Uterus (tissue), 4 donors: ENCODE data around the gene SLAMF9. TPM values are rescaled to one million over a fixed set of nuclear protein-coding genes. Genes with fewer than 3 reads are reported as not detected.

Experiments
- DNase-seq, 2 donors: peaks; one replicate each; pipeline ENCODE4 v3.0.0-alpha.2; 2019 to 2020
- H3K27ac ChIP-seq, 2 donors: fragments of 200-600 bp; sonication (generic); 1 replicate in 1 of 2; 2 replicates in 1 of 2; pipeline ENCODE4 v1.5.1; 2016 to 2018
- H3K27me3 ChIP-seq, 2 donors: fragments of 200-600 bp; sonication (generic); one replicate each; pipeline ENCODE4 v1.5.1; 2018 to 2019; ENCODE audit warnings: control low read depth in 1 of 2
- H3K36me3 ChIP-seq, 2 donors: fragments of 200-600 bp; sonication (generic); one replicate each; pipeline ENCODE4 v1.5.1; 2019; ENCODE audit warnings: control low read depth in 1 of 2
- H3K4me1 ChIP-seq, 2 donors: fragments of 200-600 bp; sonication (generic); one replicate each; pipeline ENCODE4 v1.5.1; 2018 to 2019; ENCODE audit warnings: control low read depth in 1 of 2
- H3K4me3 ChIP-seq, 2 donors: fragments of 200-600 bp; sonication (generic); 1 replicate in 1 of 2; 2 replicates in 1 of 2; pipeline ENCODE4 v1.5.1; 2018 to 2019; ENCODE audit warnings: mild to moderate bottlenecking in 1 of 2
- H3K9me3 ChIP-seq, 2 donors: fragments of 200-600 bp; sonication (generic); one replicate each; pipeline ENCODE4 v1.5.1; 2019; ENCODE audit warnings: control low read depth in 1 of 2
- CTCF ChIP-seq, 4 experiments: fragments of 200-600 bp in 2 of 4; fragments of 450-650 bp in 2 of 4; sonication (generic) in 2 of 4; IDR thresholded peaks; one replicate each; pipeline ENCODE4 v1.5.1; 2016 to 2019; ENCODE audit warnings: antibody characterized with exemption in 4 of 4, mild to moderate bottlenecking in 2 of 4, moderate library complexity in 1 of 4
- POLR2A ChIP-seq, 2 donors: fragments of 450-650 bp; IDR thresholded peaks; one replicate each; pipeline ENCODE4 v1.6.1; 2016; ENCODE audit warnings: antibody characterized with exemption in 2 of 2, mild to moderate bottlenecking in 1 of 2, moderate library complexity in 1 of 2
- intact Hi-C: fragments of 100-400 bp; cut with DNase I; formaldehyde crosslinking; loops from one replicate; pipeline ENCODE4 v1.15.1; 2023; ENCODE audit warnings: low total_unique reads
- total RNA-seq, 4 donors: library from RNA; depleted of rRNA in 3 of 4; stranded (reverse); fragments of >200 nt in 3 of 4; gene quantifications; one replicate each; pipeline versions ENCODE4 v1.1.0 to v1.2.4, GENCODE V29; 2014 to 2023
- donor health status: DM: yes; HTN: yes; CAD: no.

SLAMF9 gene
- total RNA-seq, 4 donors from 2014 or later = not detected

DNA sequence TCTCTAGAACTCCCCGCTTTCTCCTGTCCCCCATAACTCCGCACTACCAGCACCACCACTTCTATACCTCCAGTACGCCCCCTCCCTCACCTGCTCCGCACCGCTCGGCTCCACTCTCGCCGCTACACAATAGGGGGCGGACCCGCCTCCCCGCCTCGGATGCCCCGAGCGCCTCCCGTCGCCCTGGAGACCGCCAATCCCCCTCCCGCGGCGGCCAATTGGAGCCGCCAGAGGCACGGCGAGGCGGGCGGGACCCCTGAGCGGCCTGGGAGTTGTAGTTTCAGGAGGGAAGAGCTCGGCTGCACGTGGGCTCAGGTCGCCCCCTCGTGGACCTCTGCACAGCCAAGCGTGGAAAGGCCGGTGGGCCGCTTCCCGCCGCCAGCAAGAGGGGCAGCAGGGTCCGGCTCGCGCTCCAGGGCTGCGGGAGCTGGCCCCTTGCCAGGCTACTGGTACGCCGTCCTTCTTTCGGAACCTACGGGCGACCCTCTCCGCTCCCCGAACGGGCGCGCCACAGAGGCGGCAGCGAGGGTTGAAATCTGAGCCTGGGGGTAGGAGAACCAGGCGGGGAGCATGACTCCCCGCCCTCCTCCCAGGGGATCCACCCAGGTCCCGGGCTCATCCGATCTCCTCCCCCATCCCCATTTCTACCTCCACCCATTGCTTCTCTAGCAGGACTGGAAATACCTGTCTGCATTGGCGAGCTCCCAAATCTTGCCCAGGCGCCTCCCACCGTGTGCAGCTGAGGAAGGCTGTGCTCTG is 8.4 kb downstream of the SLAMF9 start, which contains the start of gene IGSF9:
TSS of gene IGSF9 (minus strand) at position 131 of the 759 bp plus-strand sequence. CDS start 2,159 bp downstream, outside the sequence.
- Histone ChIP-seq H3K27me3 (no peaks in the 10 kb centered on the region), H3K27ac (peak within 1 kb of the TSS in 1 of 2 donors; percentile 8), H3K36me3 (no peaks in the 10 kb centered on the region), H3K9me3 (no peaks in the 10 kb centered on the region), H3K4me3 (peak within 1 kb of the TSS; percentile 17 to 23), H3K4me1 (peaks cover 0 to 7% of the 10 kb centered on the region in 2 donors)
- peak; percentile 88 to 91 for DNase-seq
- TF ChIP-seq CTCF (IDR thresholded peaks at IDR 0.05) (peak; percentile 77 to 82 (median 78)), POLR2A (IDR thresholded peaks at IDR 0.05) (no peak)
- intact Hi-C loops = no loop called here

GRCh38 chr1:159944623-159945455 is 9.2 kb downstream of the SLAMF9 start:
- no peaks in the 10 kb centered on the region for H3K36me3 ChIP-seq
- no peak for TF ChIP-seq CTCF (IDR thresholded peaks at IDR 0.05)
- TF ChIP-seq POLR2A (IDR thresholded peaks at IDR 0.05) = no peak
- no peaks in the 10 kb centered on the region for H3K9me3 ChIP-seq
- peak overlapping the region; percentile 17 to 23 for H3K4me3 ChIP-seq
- H3K27me3 ChIP-seq = no peaks in the 10 kb centered on the region
- no peak for DNase-seq
- peak overlapping the region in 1 of 2 donors; percentile 4 for H3K27ac ChIP-seq
- intact Hi-C loops = no loop called here
- peaks cover 0 to 7% of the 10 kb centered on the region in 2 donors for H3K4me1 ChIP-seq

DNA sequence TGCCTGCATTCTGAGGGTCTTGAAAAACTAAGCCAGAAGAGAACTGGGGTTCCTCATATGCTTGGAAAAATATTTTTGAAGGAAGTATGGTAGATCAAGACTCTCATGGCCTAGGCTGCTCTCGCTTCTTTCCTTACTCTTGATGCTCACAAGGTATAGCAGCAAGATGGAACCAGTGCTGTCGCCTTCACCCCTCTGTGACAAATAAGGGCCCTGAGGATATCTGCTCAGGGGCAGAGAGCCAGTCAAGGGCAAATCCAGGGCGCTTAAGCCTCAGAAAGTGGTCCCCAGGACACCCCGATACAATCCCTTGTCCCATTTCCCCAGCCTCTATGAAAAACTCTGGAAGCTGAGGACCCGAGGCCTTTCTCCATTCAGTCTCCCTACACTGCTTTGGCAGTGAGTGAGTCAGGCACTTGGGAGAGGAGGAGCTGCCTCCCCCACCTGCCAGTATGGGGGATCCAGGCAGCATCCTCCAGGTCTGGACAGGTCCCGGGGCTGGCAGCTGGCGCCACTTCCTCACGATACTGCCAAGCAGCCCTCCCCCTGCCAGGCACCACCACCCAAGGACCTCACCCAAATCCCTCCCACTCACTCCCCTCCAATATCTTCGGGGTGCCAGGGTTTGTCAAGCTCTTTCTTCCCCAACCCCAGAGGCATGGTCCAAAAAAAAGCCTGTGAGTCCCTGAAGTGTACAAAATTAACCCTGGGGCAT is 10.0 kb downstream of the SLAMF9 start:
- no peak overlapping the region for H3K4me3 ChIP-seq
- DNase-seq = no peak
- no peaks in the 10 kb centered on the region for H3K9me3 ChIP-seq
- intact Hi-C loops = no loop called here
- peaks cover 0 to 7% of the 10 kb centered on the region in 2 donors for H3K4me1 ChIP-seq
- peak overlapping the region in 1 of 2 donors; percentile 4 for H3K27ac ChIP-seq
- no peaks in the 10 kb centered on the region for H3K27me3 ChIP-seq
- no peak for TF ChIP-seq POLR2A (IDR thresholded peaks at IDR 0.05)
- TF ChIP-seq CTCF (IDR thresholded peaks at IDR 0.05) = no peak
- H3K36me3 ChIP-seq = no peaks in the 10 kb centered on the region

GRCh38 chr1:159943278-159943640 is 10.8 kb downstream of the SLAMF9 start:
- DNase-seq = no peak
- no peak overlapping the region for H3K27ac ChIP-seq
- no peak overlapping the region for H3K4me3 ChIP-seq
- no peaks in the 10 kb centered on the region for H3K9me3 ChIP-seq
- intact Hi-C loops = no loop called here
- H3K36me3 ChIP-seq = no peaks in the 10 kb centered on the region
- no peaks in the 10 kb centered on the region for H3K27me3 ChIP-seq
- TF ChIP-seq CTCF (IDR thresholded peaks at IDR 0.05) (no peak), POLR2A (IDR thresholded peaks at IDR 0.05) (no peak)
- peaks cover 0 to 7% of the 10 kb centered on the region in 2 donors for H3K4me1 ChIP-seq
